Sciatic nerve (tissue), 2 donors: Measurements from ENCODE around the gene DDX41. TPM values are rescaled to one million over a fixed set of nuclear protein-coding genes. Genes with fewer than 3 reads are reported as not detected.
"Not testable (repeated sequence)": the region's sequence is repeated elsewhere in the genome, so short reads cannot be mapped to it uniquely, and the experiment has no call there.

Experiments
- ATAC-seq: fragments of 200-7000 bp; cut with Tn5 transposase; one replicate; pipeline ENCODE4 v1.9.1; 2020; ENCODE audit warnings: mild to moderate bottlenecking, moderate library complexity
- DNase-seq: peaks from one replicate; pipeline ENCODE4 v3.0.0-alpha.2; 2020; ENCODE audit warnings: low spot score
- intact Hi-C: fragments of 100-400 bp; cut with DNase I; formaldehyde crosslinking; loops from one replicate; pipeline ENCODE4 v1.14.2; 2022
- total RNA-seq: library from RNA; stranded (reverse); fragmentation: NEBNext Ultra II Directional; extraction: Animal tissue kit (Norgen Biotek cat#: 25700); gene quantifications from one replicate; pipeline ENCODE4 v1.2.1, GENCODE V29; 2021
- donor health status: DM: no; HTN: no; CAD: no.
- donor health status: DM: no; HTN: no; CAD: no.

DDX41 gene
- total RNA-seq, 1 donor from 2014 or later = 68.2 TPM

- ATAC-seq (peak; percentile 85), DNase-seq (peak; percentile 28)
- intact Hi-C loops = no loop called here
Observed at GRCh38 chr5:177539411-177539810, 22.6 kb upstream of the DDX41 start.

GRCh38 chr5:177538876-177539275, 22.1 kb upstream of the DDX41 start:
- DNase-seq (no peak), ATAC-seq (peak; percentile 3)
- intact Hi-C loops = no loop called here

- intact Hi-C loops = no loop called here
- peak; percentile 66 for ATAC-seq
- DNase-seq = no peak
Observed at GRCh38 chr5:177537389-177538361, 20.9 kb upstream of the DDX41 start.

- intact Hi-C loops = no loop called here
- ATAC-seq (no peak), DNase-seq (peak; percentile 44)
Observed at GRCh38 chr5:177536386-177536785, 19.6 kb upstream of the DDX41 start.

GRCh38 chr5:177535125-177535524, 18.4 kb upstream of the DDX41 start:
- DNase-seq (peak; percentile 17), ATAC-seq (no peak)
- intact Hi-C loops = no loop called here

GRCh38 chr5:177534433-177534832, 17.7 kb upstream of the DDX41 start:
- DNase-seq = peak; percentile 15
- ATAC-seq, intact Hi-C loops: not testable (repeated sequence)

- ATAC-seq (no peak), DNase-seq (peak; percentile 52)
- intact Hi-C loops = no loop called here
Observed at GRCh38 chr5:177531209-177531940, 14.6 kb upstream of the DDX41 start.

GRCh38 chr5:177530638-177531037, 13.9 kb upstream of the DDX41 start:
- ATAC-seq (no peak), DNase-seq (peak; percentile 14)
- intact Hi-C loops = no loop called here

GRCh38 chr5:177529247-177530203, 12.8 kb upstream of the DDX41 start:
- ATAC-seq (no peak), DNase-seq (peak; percentile 23)
- intact Hi-C loops = no loop called here

- ATAC-seq (no peak), DNase-seq (peak; percentile 22)
- intact Hi-C loops = no loop called here
Observed at GRCh38 chr5:177528631-177529030, 11.9 kb upstream of the DDX41 start.

- intact Hi-C loops = no loop called here
- no peak for ATAC-seq
- DNase-seq = peak; percentile 22
Observed at GRCh38 chr5:177527595-177527994, 10.8 kb upstream of the DDX41 start.

GRCh38 chr5:177526791-177527190, 10.0 kb upstream of the DDX41 start:
- intact Hi-C loops = no loop called here
- ATAC-seq = no peak
- DNase-seq = no peak

- no peak for DNase-seq
- no peak for ATAC-seq
- intact Hi-C loops = no loop called here
Observed at GRCh38 chr5:177526191-177526590, 9.4 kb upstream of the DDX41 start.

- DNase-seq (no peak), ATAC-seq (no peak)
- intact Hi-C loops = no loop called here
Observed at GRCh38 chr5:177524941-177525655, 8.3 kb upstream of the DDX41 start.

- ATAC-seq = peak; percentile 7
- DNase-seq = no peak
- intact Hi-C loops = no loop called here
Observed at GRCh38 chr5:177524539-177524900, 7.8 kb upstream of the DDX41 start.

- no peak for DNase-seq
- peak; percentile 9 for ATAC-seq
- intact Hi-C loops = no loop called here
Observed at GRCh38 chr5:177523711-177524538, 7.2 kb upstream of the DDX41 start.

- DNase-seq (no peak), ATAC-seq (no peak)
- intact Hi-C loops = no loop called here
Observed at GRCh38 chr5:177520916-177521513, 4.3 kb upstream of the DDX41 start.
